ENCODE measurements around the gene FAIM2.

FAIM2 gene

GRCh38 chr12:49821373-49822287 is 82.1 kb downstream of the FAIM2 start:
- no peak for DNase-seq

DNA sequence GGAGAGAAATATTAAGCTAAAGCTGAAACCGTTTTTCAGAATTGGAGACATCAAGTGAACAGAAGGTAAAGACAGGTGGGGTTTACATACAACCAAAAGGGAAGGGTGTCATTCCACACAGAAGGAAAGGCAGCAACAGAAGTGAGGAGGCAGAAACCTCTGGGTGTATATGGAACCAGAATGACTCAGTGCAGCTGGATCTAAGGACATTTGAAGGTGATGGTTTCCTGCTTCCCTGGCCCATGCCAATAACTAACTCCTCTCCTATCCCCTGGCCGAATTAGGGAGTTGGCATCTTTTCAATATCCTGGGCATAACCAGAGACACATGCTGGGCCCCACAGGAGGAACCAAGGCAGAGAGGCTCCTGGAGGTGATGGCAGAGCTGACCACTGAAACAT is 83.9 kb downstream of the FAIM2 start:
- no peak for DNase-seq

- DNase-seq, result no peak
These were observed 85.3 kb downstream of the FAIM2 start for GRCh38 chr12:49818241-49818895.
